Tibial nerve (tissue), 4 donors: ENCODE measurements around the gene GRAP. TPM values are rescaled to one million over a fixed set of nuclear protein-coding genes. Genes with fewer than 3 reads are reported as not detected.

Source experiments
- DNase-seq, 2 donors: peaks; one replicate each; pipeline ENCODE4 v3.0.0-alpha.2; 2019; ENCODE audit warnings: low spot score in 2 of 2
- H3K27ac ChIP-seq, 4 donors: fragments of 200-600 bp; sonication (generic) in 3 of 4; one replicate each; pipeline ENCODE4 v1.5.1; 2017 to 2019; ENCODE audit warnings: mild to moderate bottlenecking in 1 of 4
- H3K27me3 ChIP-seq, 2 donors: fragments of 200-600 bp; sonication (generic) in 1 of 2; one replicate each; pipeline versions ENCODE4 v1.5.1 to v1.6.0; 2017 to 2019
- H3K36me3 ChIP-seq, 3 donors: fragments of 200-600 bp; sonication (generic); one replicate each; pipeline ENCODE4 v1.5.1; 2018 to 2019
- H3K4me1 ChIP-seq, 4 donors: fragments of 200-600 bp; sonication (generic) in 3 of 4; one replicate each; pipeline ENCODE4 v1.5.1; 2017 to 2019
- H3K4me3 ChIP-seq, 4 donors: fragments of 200-600 bp; sonication (generic) in 3 of 4; one replicate each; pipeline ENCODE4 v1.5.1; 2017 to 2019; ENCODE audit warnings: mild to moderate bottlenecking in 1 of 4, moderate library complexity in 1 of 4
- H3K9me3 ChIP-seq, 4 donors: fragments of 200-600 bp; sonication (generic) in 3 of 4; one replicate each; pipeline ENCODE4 v1.5.1; 2017 to 2019
- EP300 ChIP-seq, 2 donors: sonication (generic); formaldehyde crosslinking; IDR thresholded peaks; one replicate each; pipeline ENCODE4 v1.6.1; 2017; ENCODE audit warnings: antibody characterized with exemption in 2 of 2, mild to moderate bottlenecking in 1 of 2
- POLR2A ChIP-seq, 2 donors: fragments of 450-650 bp; IDR thresholded peaks; one replicate each; pipeline ENCODE4 v1.6.1; 2017; ENCODE audit warnings: antibody characterized with exemption in 2 of 2, mild to moderate bottlenecking in 2 of 2, moderate library complexity in 2 of 2
- WGBS, 2 donors: methylation state at CpG; one replicate each; pipeline ENCODE4 v1.1.5; 2018; 5-methylcytosine and 5-hydroxymethylcytosine counted together
- small RNA-seq: library from RNA; depleted of rRNA; stranded (forward); fragments of <200 nt; gene quantifications from one replicate; pipeline ENCODE3, GENCODE V24; 2016
- total RNA-seq, 4 donors: library from RNA; depleted of rRNA; stranded (reverse); fragments of >200 nt; gene quantifications; one replicate each; pipeline ENCODE4 v1.1.0, GENCODE V29; 2016
- TF ChIP-seq, protein P1 (sequence below), 5 experiments: fragments of 200-600 bp in 3 of 5; fragments of 450-650 bp in 2 of 5; sonication (generic) in 3 of 5; IDR thresholded peaks; one replicate each; pipeline ENCODE4 v1.5.1; 2016 to 2019; ENCODE audit warnings: antibody characterized with exemption in 5 of 5, mild to moderate bottlenecking in 3 of 5, moderate library complexity in 2 of 5

Gene GRAP
- total RNA-seq, 4 donors from 2014 or later: 4.6 to 7.5 (median 5.8) TPM

DNA sequence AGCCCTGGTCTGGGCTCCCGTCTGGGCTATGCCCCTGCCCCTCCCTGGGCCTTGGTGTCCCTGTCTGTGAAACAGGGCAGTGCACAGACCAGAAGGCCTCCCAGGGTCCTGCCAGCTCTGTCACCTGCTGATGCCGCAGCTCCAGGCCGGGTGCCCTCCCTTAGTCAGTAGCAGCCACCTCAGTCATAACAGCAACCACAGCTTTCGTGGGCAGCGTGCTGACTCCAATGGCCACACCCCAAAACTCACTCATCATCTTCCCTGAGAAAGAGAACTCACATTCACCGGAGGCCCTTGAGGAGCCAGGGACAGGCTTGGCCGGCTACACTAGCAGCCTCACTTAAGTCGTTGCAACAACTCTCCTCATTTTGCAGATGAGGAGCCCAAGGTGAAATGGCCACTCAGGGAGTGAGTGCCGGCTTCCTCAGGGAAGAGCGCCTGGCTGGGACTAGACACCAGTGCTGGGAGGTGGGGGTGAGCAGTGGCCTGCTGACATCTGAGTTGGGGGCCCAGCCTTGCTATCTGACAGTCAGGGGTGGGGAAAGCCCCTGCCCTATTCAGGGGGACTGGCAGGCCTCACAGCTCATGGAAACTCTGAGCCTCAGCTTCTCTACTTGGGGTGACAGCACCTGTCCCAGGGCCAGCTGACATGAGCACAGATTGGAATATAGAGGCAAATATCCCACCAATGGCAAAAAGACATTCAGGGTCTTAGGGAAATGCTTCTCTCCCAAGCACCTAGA, 72.2 kb downstream of the GRAP start:
- 83 to 89% methylated on average over 8 to 10 of the region's 10 CpGs for WGBS, 2 donors

DNA sequence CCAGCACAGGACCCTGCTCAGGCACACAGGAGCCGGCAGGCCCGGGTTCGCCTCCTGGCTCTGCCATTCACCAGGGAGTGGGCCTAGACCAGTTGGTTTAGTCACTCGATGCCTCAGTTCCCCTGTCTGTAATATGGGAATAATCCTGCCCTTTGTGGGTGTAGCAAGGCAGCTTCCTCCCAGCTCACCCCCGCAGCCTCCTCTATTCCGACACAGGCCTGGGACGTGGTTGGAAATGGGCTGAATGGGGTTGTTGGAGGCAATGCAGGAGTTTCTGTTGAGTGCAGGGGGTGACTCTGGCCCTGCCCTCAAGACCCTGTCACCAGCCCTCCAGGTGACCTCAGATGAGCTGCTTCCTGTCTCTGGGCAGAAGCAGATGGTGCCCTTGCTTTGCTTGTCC, 75.0 kb downstream of the GRAP start:
- no peak for DNase-seq
- TF ChIP-seq, protein P1, sequence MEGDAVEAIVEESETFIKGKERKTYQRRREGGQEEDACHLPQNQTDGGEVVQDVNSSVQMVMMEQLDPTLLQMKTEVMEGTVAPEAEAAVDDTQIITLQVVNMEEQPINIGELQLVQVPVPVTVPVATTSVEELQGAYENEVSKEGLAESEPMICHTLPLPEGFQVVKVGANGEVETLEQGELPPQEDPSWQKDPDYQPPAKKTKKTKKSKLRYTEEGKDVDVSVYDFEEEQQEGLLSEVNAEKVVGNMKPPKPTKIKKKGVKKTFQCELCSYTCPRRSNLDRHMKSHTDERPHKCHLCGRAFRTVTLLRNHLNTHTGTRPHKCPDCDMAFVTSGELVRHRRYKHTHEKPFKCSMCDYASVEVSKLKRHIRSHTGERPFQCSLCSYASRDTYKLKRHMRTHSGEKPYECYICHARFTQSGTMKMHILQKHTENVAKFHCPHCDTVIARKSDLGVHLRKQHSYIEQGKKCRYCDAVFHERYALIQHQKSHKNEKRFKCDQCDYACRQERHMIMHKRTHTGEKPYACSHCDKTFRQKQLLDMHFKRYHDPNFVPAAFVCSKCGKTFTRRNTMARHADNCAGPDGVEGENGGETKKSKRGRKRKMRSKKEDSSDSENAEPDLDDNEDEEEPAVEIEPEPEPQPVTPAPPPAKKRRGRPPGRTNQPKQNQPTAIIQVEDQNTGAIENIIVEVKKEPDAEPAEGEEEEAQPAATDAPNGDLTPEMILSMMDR (IDR thresholded peaks at IDR 0.05): no peak
- no peak for TF ChIP-seq POLR2A (IDR thresholded peaks at IDR 0.05)
- no peak for TF ChIP-seq EP300 (IDR thresholded peaks at IDR 0.05)
- H3K27me3 ChIP-seq: no peaks in the 10 kb centered on the region
- peaks cover 0 to 14% (median 0%) of the 10 kb centered on the region in 4 donors for H3K4me1 ChIP-seq
- no peak overlapping the region for H3K27ac ChIP-seq
- H3K4me3 ChIP-seq: no peak overlapping the region
- WGBS, 2 donors: 91 to 95% methylated on average over 6 to 7 of the region's 7 CpGs
- H3K9me3 ChIP-seq: no peaks in the 10 kb centered on the region
- no peaks in the 10 kb centered on the region for H3K36me3 ChIP-seq

More for the DNA sequence above, 72.2 kb downstream of the GRAP start:
- DNase-seq: no peak
- H3K4me3 ChIP-seq: no peak overlapping the region
- no peaks in the 10 kb centered on the region for H3K9me3 ChIP-seq
- no peaks in the 10 kb centered on the region for H3K36me3 ChIP-seq
- no peaks in the 10 kb centered on the region for H3K27me3 ChIP-seq
- H3K27ac ChIP-seq: no peak overlapping the region
- H3K4me1 ChIP-seq: peaks cover 0 to 3% (median 0%) of the 10 kb centered on the region in 4 donors
- no peak for TF ChIP-seq POLR2A (IDR thresholded peaks at IDR 0.05)
- TF ChIP-seq, protein P1 (IDR thresholded peaks at IDR 0.05): no peak
- TF ChIP-seq EP300 (IDR thresholded peaks at IDR 0.05): no peak

Small RNA genes within 50 kb of the gene (small RNA-seq; reads per million reads assigned to genes)
- not detected for gene AC090286.3

Other genes with a start within 250 kb of the GRAP start
- 10 to 100 TPM; 31.4 to 35.1 (median 33.7) TPM for gene PRPSAP2, start 188.8 kb downstream of the GRAP start, total RNA-seq
- gene SLC5A10, start 94.8 kb downstream of the GRAP start, total RNA-seq: not detected
- gene FAM83G, start 42.2 kb downstream of the GRAP start, total RNA-seq: 10 to 100 TPM in 1 of 4 donors, 1 to 10 TPM in 3; 1.3 to 11.8 (median 3.8) TPM
- 1 to 10 TPM in 3 of 4 donors, not detected in 1; 1.3 to 3.6 (median 2.1) TPM for gene GRAPL, start 80.6 kb upstream of the GRAP start, total RNA-seq
- 100 to 1,000 TPM in 3 of 4 donors, 10 to 100 TPM in 1; 92.7 to 141 (median 119) TPM for gene EPN2, start 190.4 kb upstream of the GRAP start, total RNA-seq